Measurements from ENCODE around the gene HNRNPU.

Gene HNRNPU

DNA sequence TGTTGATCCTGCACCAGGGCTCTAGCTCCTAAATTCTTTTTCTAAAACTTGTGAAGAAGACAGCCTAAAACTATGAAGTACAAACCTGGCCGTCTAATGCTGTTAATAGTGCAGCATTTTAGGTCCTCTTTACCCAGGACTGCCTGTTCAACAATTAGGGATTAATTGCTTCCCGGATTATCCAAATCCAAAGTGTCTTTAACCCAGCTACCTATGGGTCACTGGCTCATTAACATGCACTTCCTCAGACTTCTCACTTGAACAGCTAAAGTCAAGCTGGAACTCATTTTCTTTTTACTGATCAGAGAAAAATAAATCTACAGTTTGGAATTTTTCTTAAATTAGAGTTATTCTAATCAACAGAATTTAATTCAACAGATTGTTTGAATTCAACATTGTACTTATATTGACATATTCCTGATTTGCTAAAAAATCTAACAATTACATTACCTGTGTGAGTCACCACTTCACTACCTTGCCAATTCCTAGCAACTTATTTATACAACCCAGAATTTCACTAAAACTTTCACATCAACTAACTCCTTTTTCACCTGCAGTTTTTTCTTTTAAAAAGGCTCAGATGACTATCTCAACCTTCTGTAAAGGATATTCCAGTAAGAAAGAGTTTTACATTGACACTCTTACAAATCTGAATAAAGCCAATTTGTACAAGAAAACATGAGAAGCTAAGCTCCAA, 3.3 kb downstream of the HNRNPU start:
- H3K36me3 ChIP-seq, result peaks cover 76% of the 10 kb centered on the region
- TF ChIP-seq CTCF (IDR thresholded peaks at IDR 0.05; ENCODE audit: low read depth, low read length), result no peak

DNA sequence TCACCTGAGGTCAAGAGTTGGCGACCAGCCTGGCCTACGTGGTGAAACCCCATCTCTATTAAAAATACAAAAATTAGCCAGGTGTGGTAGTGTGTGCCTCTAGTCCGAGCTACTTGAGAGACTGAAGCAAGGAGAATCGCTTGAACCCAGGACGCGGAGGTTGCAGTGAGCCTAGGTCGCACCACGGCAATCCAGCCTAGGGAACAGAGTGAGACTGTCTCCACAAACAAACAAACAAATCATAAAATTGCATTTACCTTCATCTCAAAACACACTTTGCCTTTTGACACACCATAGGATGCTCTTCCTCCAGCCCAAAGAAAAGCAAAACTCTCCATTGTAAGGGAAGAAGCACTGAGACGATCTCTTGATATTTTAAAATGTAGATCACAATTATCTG, 4.3 kb downstream of the HNRNPU start:
- no peak for DNase-seq
- TF ChIP-seq CTCF (IDR thresholded peaks at IDR 0.05; ENCODE audit: low read depth, low read length), result no peak
- Histone ChIP-seq H3K36me3 (peaks cover 86% of the 10 kb centered on the region), H3K4me3 (ENCODE audit: low read depth, low read length) (peak overlapping the region; percentile 98), H3K4me1 (peaks cover 4% of the 10 kb centered on the region), H3K27me3 (no peaks in the 10 kb centered on the region), H3K9me3 (no peaks in the 10 kb centered on the region)

More for the DNA sequence above, 3.3 kb downstream of the HNRNPU start:
- H3K4me3 ChIP-seq (ENCODE audit: low read depth, low read length), result peak overlapping the region; percentile 98
- DNase-seq, result no peak
- H3K27me3 ChIP-seq, result no peaks in the 10 kb centered on the region
- peaks cover 7% of the 10 kb centered on the region for H3K4me1 ChIP-seq
- H3K9me3 ChIP-seq, result no peaks in the 10 kb centered on the region

GRCh38 chr1:244858357-244858756, 6.0 kb downstream of the HNRNPU start:
- TF ChIP-seq CTCF (IDR thresholded peaks at IDR 0.05; ENCODE audit: low read depth, low read length), result no peak
- H3K4me1 ChIP-seq, result peaks cover 3% of the 10 kb centered on the region; the same call in 1 of the 2 replicates
- peaks cover 95% of the 10 kb centered on the region for H3K36me3 ChIP-seq
- DNase-seq, result no peak
- no peaks in the 10 kb centered on the region for H3K9me3 ChIP-seq
- no peaks in the 10 kb centered on the region for H3K27me3 ChIP-seq
- H3K4me3 ChIP-seq (ENCODE audit: low read depth, low read length), result no peak overlapping the region

GRCh38 chr1:244857761-244858160, 6.6 kb downstream of the HNRNPU start:
- H3K9me3 ChIP-seq, result no peaks in the 10 kb centered on the region
- no peaks in the 10 kb centered on the region for H3K27me3 ChIP-seq
- H3K4me1 ChIP-seq, result peaks cover 3% of the 10 kb centered on the region; the same call in 1 of the 2 replicates
- H3K4me3 ChIP-seq (ENCODE audit: low read depth, low read length), result no peak overlapping the region
- TF ChIP-seq CTCF (IDR thresholded peaks at IDR 0.05; ENCODE audit: low read depth, low read length), result no peak
- H3K36me3 ChIP-seq, result peaks cover 100% of the 10 kb centered on the region
- no peak for DNase-seq

DNA sequence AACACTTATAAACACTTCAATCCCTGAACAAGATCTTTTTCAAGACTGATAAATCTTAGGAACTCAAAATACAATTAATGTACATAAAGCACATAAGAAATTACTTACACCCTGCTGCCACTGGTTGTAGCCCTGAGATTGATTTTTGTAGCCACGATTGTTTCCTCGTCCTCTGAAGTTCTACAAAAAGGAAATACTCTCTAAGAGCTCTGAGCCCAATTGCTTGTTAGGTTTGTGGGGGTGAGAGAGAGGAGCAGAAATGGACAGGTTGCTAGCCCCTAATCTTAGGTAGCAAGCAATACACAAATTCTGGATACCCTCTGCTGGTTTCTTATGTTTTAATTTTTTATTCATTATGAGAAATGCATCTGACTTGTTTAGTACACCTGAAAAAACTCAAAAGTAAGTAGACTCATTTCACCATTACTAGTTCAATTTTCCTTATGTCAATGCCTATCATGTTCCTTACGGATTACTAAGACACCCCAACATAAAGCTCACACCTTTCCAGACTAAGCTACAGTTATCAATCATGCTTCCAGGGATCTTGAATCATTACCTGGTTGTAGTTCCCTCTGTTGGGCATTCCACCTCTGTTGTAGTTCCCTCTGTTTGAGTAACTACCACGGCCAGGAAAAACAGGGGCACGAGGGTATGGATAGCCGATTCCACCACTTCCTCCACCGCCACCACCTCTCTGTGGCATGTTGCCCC, 9.3 kb downstream of the HNRNPU start:
- Histone ChIP-seq H3K4me1 (peaks cover 3% of the 10 kb centered on the region), H3K9me3 (no peaks in the 10 kb centered on the region), H3K36me3 (peaks cover 100% of the 10 kb centered on the region), H3K4me3 (ENCODE audit: low read depth, low read length) (no peak overlapping the region), H3K27me3 (no peaks in the 10 kb centered on the region)
- DNase-seq, result no peak
- no peak for TF ChIP-seq CTCF (IDR thresholded peaks at IDR 0.05; ENCODE audit: low read depth, low read length)

- Histone ChIP-seq H3K4me1 (peaks cover 3% of the 10 kb centered on the region), H3K4me3 (ENCODE audit: low read depth, low read length) (no peak overlapping the region), H3K36me3 (peaks cover 100% of the 10 kb centered on the region), H3K9me3 (no peaks in the 10 kb centered on the region), H3K27me3 (no peaks in the 10 kb centered on the region)
- TF ChIP-seq CTCF (IDR thresholded peaks at IDR 0.05; ENCODE audit: low read depth, low read length), result no peak
- no peak for DNase-seq
These were observed 10.2 kb downstream of the HNRNPU start for GRCh38 chr1:244854166-244854565.
